Mesenchymal stem cell (in vitro differentiated cells and primary cell): ENCODE data around the gene ABO.
"Not testable (repeated sequence)": the region's sequence is repeated elsewhere in the genome, so short reads cannot be mapped to it uniquely, and the experiment has no call there.

Experiments
- DNase-seq: peaks from one replicate; pipeline ENCODE4 v3.0.0-alpha.2; 2013
- H2AFZ ChIP-seq: one replicate; pipeline ENCODE4 v1.6.1; 2013; ENCODE audit warnings: low read depth, mild to moderate bottlenecking, control low read depth, inconsistent platforms, low read length, moderate library complexity
- H2AK5ac ChIP-seq: 2 replicates; pipeline ENCODE4 v1.6.1; 2013; ENCODE audit warnings: low read length, moderate library complexity, mild to moderate bottlenecking, inconsistent platforms; ENCODE audit not compliant: severe bottlenecking
- H2BK120ac ChIP-seq: one replicate; pipeline ENCODE4 v1.6.1; 2013; ENCODE audit warnings: low read depth, mild to moderate bottlenecking, inconsistent platforms, low read length, moderate library complexity
- H2BK12ac ChIP-seq, 2 experiments: one replicate each; pipeline ENCODE4 v1.6.1; 2013; ENCODE audit warnings: inconsistent platforms in 2 of 2, low read length in 2 of 2, mild to moderate bottlenecking in 2 of 2, moderate library complexity in 2 of 2, control low read depth in 1 of 2
- H2BK15ac ChIP-seq: one replicate; pipeline ENCODE4 v1.6.1; 2013; ENCODE audit warnings: mild to moderate bottlenecking, low read depth, inconsistent platforms; ENCODE audit not compliant: poor library complexity, severe bottlenecking
- H2BK5ac ChIP-seq: 2 replicates; pipeline ENCODE4 v1.6.1; 2013; ENCODE audit warnings: low read depth, mild to moderate bottlenecking, low read length, control low read depth, inconsistent platforms; ENCODE audit not compliant: poor library complexity, severe bottlenecking
- H3K14ac ChIP-seq, 2 experiments: one replicate each; pipeline ENCODE4 v1.6.1; 2013; ENCODE audit warnings: inconsistent platforms in 2 of 2, low read length in 2 of 2, control low read depth in 1 of 2, mild to moderate bottlenecking in 1 of 2, moderate library complexity in 1 of 2
- H3K18ac ChIP-seq, 2 experiments: one replicate each; pipeline ENCODE4 v1.6.1; 2013; ENCODE audit warnings: inconsistent platforms in 2 of 2, low read length in 2 of 2, control low read depth in 1 of 2, low read depth in 1 of 2, mild to moderate bottlenecking in 1 of 2
- H3K23ac ChIP-seq, 2 experiments: one replicate each; pipeline ENCODE4 v1.6.1; 2013; ENCODE audit warnings: inconsistent platforms in 2 of 2, low read length in 2 of 2, mild to moderate bottlenecking in 2 of 2, moderate library complexity in 2 of 2, control low read depth in 1 of 2
- H3K27ac ChIP-seq: 2 replicates; pipeline ENCODE4 v1.5.1; 2013; ENCODE audit warnings: mild to moderate bottlenecking, moderate library complexity, low read length, control low read depth, inconsistent platforms; ENCODE audit not compliant: poor library complexity, severe bottlenecking
- H3K27me3 ChIP-seq, 2 experiments: 2 replicates each; pipeline versions ENCODE4 v1.6.1 to v1.7.0; 2013; ENCODE audit warnings: low read length in 2 of 2, mild to moderate bottlenecking in 2 of 2, moderate library complexity in 2 of 2, control low read depth in 1 of 2, inconsistent platforms in 1 of 2; ENCODE audit not compliant: control insufficient read depth in 1 of 2, insufficient read depth in 1 of 2
- H3K36me3 ChIP-seq, 2 experiments: 2 replicates each; pipeline versions ENCODE4 v1.6.1 to v1.7.0; 2013; ENCODE audit warnings: low read length in 2 of 2, control low read depth in 1 of 2, inconsistent platforms in 1 of 2, low read depth in 1 of 2, mild to moderate bottlenecking in 1 of 2; ENCODE audit not compliant: insufficient read depth in 2 of 2, control insufficient read depth in 1 of 2
- H3K4ac ChIP-seq, 2 experiments: one replicate each; pipeline ENCODE4 v1.6.1; 2013; ENCODE audit warnings: inconsistent platforms in 2 of 2, low read length in 2 of 2, mild to moderate bottlenecking in 2 of 2, moderate library complexity in 2 of 2, control low read depth in 1 of 2, low read depth in 1 of 2
- H3K4me1 ChIP-seq: 2 replicates; pipeline ENCODE4 v1.6.1; 2013; ENCODE audit warnings: low read depth, low read length, control low read depth; ENCODE audit not compliant: control insufficient read depth, insufficient read depth
- H3K4me2 ChIP-seq: 2 replicates; pipeline ENCODE4 v1.6.1; 2013; ENCODE audit warnings: low read length, mild to moderate bottlenecking, inconsistent platforms; ENCODE audit not compliant: poor library complexity, severe bottlenecking
- H3K4me3 ChIP-seq, 2 experiments: 2 replicates each; pipeline versions ENCODE4 v1.5.1 to v1.7.0; 2013; ENCODE audit warnings: low read length in 2 of 2, mild to moderate bottlenecking in 2 of 2, control low read depth in 1 of 2, low read depth in 1 of 2; ENCODE audit not compliant: insufficient read depth in 1 of 2
- H3K79me1 ChIP-seq: replicated peaks from 2 replicates; pipeline ENCODE4 v1.6.1; 2013; ENCODE audit warnings: mild to moderate bottlenecking, control low read depth, low read length, inconsistent platforms; ENCODE audit not compliant: poor library complexity, severe bottlenecking
- H3K9ac ChIP-seq: 2 replicates; pipeline ENCODE4 v1.7.0; 2013; ENCODE audit warnings: mild to moderate bottlenecking, low read length, moderate library complexity
- H3K9me3 ChIP-seq: 2 replicates; pipeline ENCODE4 v1.7.0; 2013; ENCODE audit warnings: mild to moderate bottlenecking, low read length; ENCODE audit not compliant: control insufficient read depth
- H4K8ac ChIP-seq: one replicate; pipeline ENCODE4 v1.6.1; 2013; ENCODE audit warnings: inconsistent platforms, mild to moderate bottlenecking, low read length, moderate library complexity
- H4K91ac ChIP-seq: one replicate; pipeline ENCODE4 v1.6.1; 2013; ENCODE audit warnings: mild to moderate bottlenecking, low read length, inconsistent platforms
- whole genome bisulfite sequencing: methylation state at CpG from one replicate; pipeline ENCODE4 v1.1.7; 2013; ENCODE audit warnings: mixed read lengths; 5-methylcytosine and 5-hydroxymethylcytosine counted together

Gene ABO

DNA sequence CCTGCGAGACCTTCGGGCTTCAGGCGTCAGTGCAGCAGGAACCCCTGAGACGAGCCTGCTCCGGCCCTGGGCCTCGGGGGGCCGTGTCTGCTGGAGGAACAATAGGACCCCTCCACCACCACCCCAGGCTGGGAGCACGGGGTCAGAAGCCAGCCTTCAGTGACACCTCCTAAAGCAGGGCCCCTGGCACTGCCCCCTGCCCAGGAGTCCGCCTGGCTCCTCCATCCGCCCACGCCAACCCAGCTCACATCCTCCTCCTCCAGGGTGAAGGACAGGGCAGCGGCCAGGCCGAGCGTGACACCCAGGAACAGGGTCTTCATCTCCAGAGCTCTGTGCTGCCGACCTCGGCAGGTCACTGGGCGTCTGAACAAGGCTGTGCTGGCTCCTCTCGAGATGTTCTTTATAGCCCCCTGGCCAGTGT lies 66.1 kb downstream of the ABO start, which contains the start of gene OBP2B:
OBP2B (minus strand) TSS at position 371 of the 421 bp plus-strand sequence; CDS start at position 320, 51 bp downstream.
- H2BK5ac ChIP-seq, H3K14ac ChIP-seq, H4K91ac ChIP-seq, H2BK120ac ChIP-seq, H3K27ac ChIP-seq, H2BK12ac ChIP-seq, H3K4ac ChIP-seq, H3K4me1 ChIP-seq, H3K4me2 ChIP-seq, H3K79me1 ChIP-seq, H2AFZ ChIP-seq, H3K36me3 ChIP-seq, H3K9me3 ChIP-seq, H2AK5ac ChIP-seq, H4K8ac ChIP-seq, H3K18ac ChIP-seq, H3K23ac ChIP-seq, H3K4me3 ChIP-seq, H2BK15ac ChIP-seq, H3K9ac ChIP-seq, DNase-seq: not testable (repeated sequence)
- H3K27me3 ChIP-seq: peaks cover 24 to 49% of the 10 kb centered on the region in 2 experiments
- WGBS: no CpG with 5 or more reads among the region's 18 CpGs

- H2BK15ac ChIP-seq: not testable (repeated sequence)
- 96% methylated on average over 10 of the region's 16 CpGs for WGBS
Observed at GRCh38 chr9:133208171-133208879, 66.7 kb downstream of the ABO start.

DNA sequence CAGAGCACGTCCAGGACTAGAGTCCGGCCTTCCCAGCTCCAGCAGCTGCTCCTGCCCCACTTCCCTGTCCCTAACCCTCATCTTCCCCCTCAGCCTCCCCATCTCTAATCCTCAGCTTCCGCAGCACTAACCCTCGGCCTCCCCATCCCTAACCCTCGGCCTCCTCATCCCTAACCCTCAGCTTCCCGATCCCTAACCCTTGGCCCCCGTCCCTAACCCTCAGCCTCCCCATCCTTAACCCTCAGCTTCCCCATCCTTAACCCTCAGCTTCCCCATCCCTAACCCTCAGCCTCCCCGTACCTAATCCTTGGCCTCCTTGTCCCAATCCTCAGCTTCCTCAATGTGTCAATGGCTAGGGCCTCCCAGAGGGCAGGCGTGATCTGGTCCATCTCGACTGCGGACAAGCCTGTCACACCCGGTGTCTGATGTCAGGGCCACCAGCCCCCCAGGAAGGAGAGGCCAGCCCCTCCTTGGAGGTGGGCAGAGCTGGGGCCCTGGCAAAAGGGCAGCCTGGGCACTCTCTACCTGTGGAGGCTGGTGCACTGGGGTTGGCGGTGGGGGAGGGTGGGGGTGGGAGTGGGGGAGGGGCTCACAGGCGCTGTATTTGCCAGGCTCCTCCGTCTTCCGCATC lies 67.3 kb downstream of the ABO start:
- 81% methylated on average over 13 of the region's 16 CpGs for WGBS

More at GRCh38 chr9:133208171-133208879, 66.7 kb downstream of the ABO start:
- not testable (repeated sequence) for H3K79me1 ChIP-seq, H3K4ac ChIP-seq, H3K18ac ChIP-seq, H3K36me3 ChIP-seq, H3K4me3 ChIP-seq, H2AK5ac ChIP-seq, H4K8ac ChIP-seq, H3K4me1 ChIP-seq, DNase-seq, H3K4me2 ChIP-seq, H3K9ac ChIP-seq, H3K27ac ChIP-seq, H2AFZ ChIP-seq, H3K9me3 ChIP-seq, H3K23ac ChIP-seq, H2BK12ac ChIP-seq, H4K91ac ChIP-seq, H2BK5ac ChIP-seq, H3K14ac ChIP-seq, H2BK120ac ChIP-seq
- H3K27me3 ChIP-seq: peaks cover 24 to 52% of the 10 kb centered on the region in 2 experiments

DNA sequence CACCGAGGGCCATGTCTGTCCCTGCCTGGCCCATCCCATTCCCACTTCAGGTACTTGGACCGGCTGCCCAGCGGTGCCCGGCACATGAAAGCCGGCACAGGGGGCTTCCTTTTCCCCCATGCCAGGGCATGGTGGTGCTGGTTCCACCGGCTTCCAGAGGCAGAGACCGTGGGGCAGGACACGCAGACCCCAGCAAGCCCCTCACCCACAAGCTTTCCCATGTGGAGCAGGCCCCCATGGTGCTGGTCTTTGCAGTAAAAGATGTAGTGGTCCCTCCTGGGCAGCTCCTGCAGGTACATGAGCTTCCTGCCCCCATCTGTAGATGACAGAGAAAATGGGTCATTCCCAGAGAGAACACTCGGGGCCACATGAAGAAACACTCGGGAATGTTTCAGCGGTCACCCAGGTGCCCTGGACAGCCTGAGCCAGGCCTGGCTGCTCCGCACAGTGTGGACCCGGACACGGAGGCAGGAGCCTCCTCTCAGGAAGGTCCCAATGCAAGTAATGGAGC lies 67.9 kb downstream of the ABO start:
- Histone ChIP-seq H3K79me1 (no peaks in the 10 kb centered on the region), H2BK15ac (no peak overlapping the region), H2AFZ (no peak overlapping the region), H3K27me3 (peaks cover 33 to 60% of the 10 kb centered on the region in 2 experiments), H3K4ac (no peak overlapping the region), H2BK12ac (no peak overlapping the region), H3K27ac (no peak overlapping the region), H3K23ac (no peak overlapping the region), H2BK120ac (no peak overlapping the region), H3K36me3 (no peaks in the 10 kb centered on the region), H3K9ac (no peak overlapping the region), H2AK5ac (no peak overlapping the region), H4K91ac (no peak overlapping the region), H3K14ac (no peak overlapping the region), H3K4me1 (no peaks in the 10 kb centered on the region), H3K18ac (no peak overlapping the region), H2BK5ac (no peak overlapping the region), H4K8ac (no peak overlapping the region), H3K4me3 (no peak overlapping the region), H3K9me3 (peaks cover 2% of the 10 kb centered on the region), H3K4me2 (no peak overlapping the region)
- 87% methylated on average over 14 of the region's 14 CpGs for WGBS
- no peak for DNase-seq

More for the DNA sequence above, 67.3 kb downstream of the ABO start:
- peak overlapping the region; percentile 15 for H4K91ac ChIP-seq
- H3K9ac ChIP-seq: no peak overlapping the region
- H3K27ac ChIP-seq: no peak overlapping the region
- H3K4me3 ChIP-seq: no peak overlapping the region
- H3K14ac ChIP-seq: no peak overlapping the region
- no peak overlapping the region for H2BK12ac ChIP-seq
- H3K9me3 ChIP-seq: peaks cover 2% of the 10 kb centered on the region
- H3K23ac ChIP-seq: no peak overlapping the region
- H2AFZ ChIP-seq: no peak overlapping the region
- H3K4me2 ChIP-seq: no peak overlapping the region
- H3K27me3 ChIP-seq: peaks cover 30 to 55% of the 10 kb centered on the region in 2 experiments
- no peak overlapping the region for H2BK15ac ChIP-seq
- DNase-seq: no peak
- H2BK5ac ChIP-seq: no peak overlapping the region
- H3K4ac ChIP-seq: no peak overlapping the region
- H3K18ac ChIP-seq: no peak overlapping the region
- no peaks in the 10 kb centered on the region for H3K36me3 ChIP-seq
- H3K4me1 ChIP-seq: no peaks in the 10 kb centered on the region
- no peaks in the 10 kb centered on the region for H3K79me1 ChIP-seq
- H2AK5ac ChIP-seq: no peak overlapping the region
- no peak overlapping the region for H4K8ac ChIP-seq
- no peak overlapping the region for H2BK120ac ChIP-seq
